Amniotic epithelial cell (primary cell): ENCODE data around the gene WIPF2.

Experiments used
- DNase-seq: peaks from one replicate; pipeline ENCODE4 v3.0.0-alpha.2; 2010; ENCODE audit warnings: low read depth

Gene WIPF2

GRCh38 chr17:40326014-40326831 lies 107.1 kb downstream of the WIPF2 start:
- DNase-seq = no peak

DNA sequence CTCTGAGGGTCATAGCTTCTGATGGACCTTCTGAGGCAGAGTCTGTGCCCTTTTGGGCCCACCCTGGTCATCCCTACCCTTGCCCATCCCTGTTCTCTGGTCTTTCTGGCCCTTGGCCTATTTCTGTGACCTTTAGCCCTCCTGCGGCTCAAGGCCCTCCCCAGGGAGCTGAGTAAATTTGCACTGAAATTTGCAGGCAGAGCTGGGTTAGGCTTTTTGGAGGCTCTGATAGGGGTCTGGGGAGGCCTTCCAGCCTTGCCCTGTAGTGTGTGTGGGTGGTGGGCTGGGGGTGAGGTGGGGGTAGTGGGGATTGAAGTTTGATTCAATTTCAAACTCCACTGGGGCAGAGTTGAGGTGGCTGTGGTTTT lies 107.7 kb downstream of the WIPF2 start:
- no peak for DNase-seq

DNA sequence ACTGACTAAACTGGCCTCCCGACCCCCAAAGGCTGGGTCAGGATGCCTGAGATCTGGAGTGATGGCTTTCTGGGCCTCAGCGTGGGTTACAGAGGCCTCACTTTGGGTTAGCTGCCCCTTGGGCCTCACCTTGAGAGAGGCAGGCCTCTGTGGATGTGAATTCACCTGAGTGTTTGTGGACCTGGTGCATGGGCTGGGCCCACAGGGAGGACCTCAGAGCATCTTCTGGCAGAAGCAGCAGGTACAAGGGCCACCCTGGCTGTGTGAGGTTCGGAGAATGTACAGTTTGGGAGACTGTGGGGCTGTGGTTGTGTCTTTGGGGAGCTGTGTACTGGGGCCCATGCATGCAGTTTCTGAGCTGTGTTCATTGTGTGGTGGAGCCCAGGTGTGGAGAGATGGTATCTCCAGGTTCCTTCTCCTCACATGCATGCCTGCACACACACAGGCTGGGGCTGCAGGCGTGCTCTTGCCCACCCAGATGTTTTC lies 108.2 kb downstream of the WIPF2 start:
- no peak for DNase-seq

DNA sequence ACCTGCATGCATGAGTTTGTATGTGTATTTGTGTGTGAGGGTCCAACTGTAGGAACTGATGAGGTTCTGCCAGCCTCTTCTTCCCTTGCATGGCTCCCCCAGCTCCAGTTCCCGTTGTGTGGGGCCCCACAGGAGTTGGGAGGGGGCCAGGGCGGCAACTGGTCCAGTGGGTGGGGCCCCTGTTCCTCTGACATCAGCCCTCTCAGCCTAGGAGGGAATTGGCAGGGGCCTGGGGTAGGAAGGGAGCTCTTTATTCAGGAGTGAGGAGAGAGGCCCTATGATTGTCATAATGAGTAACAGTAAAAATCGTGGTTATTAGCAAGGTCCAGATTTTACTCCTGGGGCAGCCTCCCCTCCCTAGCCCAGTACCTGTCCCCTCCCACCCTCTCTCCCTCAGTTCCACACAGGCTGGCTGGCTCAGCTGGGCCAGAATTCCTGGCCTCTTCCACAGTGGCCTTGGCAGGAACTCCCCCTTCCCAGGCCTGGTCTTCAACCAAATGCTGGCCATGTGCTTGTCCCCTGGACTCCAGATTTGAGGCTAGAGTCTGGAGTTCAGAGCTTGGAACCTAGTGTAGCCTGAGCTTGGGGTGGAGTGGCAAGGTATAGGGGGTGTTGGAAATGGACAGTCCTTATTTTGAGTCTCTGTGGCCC lies 108.8 kb downstream of the WIPF2 start:
- DNase-seq = no peak

- DNase-seq = no peak
Measured at GRCh38 chr17:40328386-40328766, 109.3 kb downstream of the WIPF2 start.

DNA sequence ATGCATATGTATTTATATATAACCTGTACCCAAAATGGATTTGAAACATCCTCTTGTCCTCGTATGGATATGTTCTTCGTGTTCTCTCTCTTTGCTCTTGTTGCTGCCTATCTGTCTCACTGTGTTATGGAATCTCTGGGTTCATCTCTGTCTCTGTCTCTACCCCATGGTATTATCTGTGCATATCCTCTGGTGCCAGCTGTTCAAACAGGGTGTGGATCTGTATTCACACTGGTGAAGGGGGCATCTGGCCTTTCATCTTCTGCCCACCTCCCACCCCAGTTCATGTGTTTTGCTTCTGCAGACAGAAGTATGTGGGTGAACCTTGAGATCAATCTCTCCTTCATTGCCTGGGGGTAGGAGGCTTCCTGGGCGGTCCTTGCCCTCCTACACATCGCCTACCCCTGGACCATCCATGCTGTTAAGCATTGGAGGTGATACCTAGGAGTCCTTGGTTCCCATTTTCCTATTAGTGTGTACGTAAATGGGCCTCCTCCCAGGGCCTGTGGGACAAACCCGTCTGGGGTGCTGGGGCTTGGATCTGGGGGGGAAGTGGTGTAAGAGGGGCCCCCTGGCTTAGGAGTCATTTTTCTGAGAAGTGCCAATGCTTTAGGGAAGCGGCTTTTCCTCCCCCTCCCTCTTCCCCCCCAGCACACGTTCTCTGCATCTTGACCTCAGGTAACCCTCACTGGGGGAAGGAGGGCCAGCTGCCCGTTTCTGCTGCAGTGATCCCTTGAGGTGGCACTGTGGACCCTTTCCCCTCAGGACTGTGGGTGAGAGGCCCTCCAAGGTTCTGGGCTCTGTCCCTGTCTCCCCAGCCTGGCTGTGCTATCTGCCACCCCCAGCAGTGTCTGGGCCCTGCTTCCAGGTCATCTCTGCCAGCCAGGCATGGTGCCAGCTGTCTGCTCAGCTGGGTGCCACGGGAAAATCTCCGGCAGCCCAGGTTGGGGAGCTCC lies 111.0 kb downstream of the WIPF2 start:
- no peak for DNase-seq

DNA sequence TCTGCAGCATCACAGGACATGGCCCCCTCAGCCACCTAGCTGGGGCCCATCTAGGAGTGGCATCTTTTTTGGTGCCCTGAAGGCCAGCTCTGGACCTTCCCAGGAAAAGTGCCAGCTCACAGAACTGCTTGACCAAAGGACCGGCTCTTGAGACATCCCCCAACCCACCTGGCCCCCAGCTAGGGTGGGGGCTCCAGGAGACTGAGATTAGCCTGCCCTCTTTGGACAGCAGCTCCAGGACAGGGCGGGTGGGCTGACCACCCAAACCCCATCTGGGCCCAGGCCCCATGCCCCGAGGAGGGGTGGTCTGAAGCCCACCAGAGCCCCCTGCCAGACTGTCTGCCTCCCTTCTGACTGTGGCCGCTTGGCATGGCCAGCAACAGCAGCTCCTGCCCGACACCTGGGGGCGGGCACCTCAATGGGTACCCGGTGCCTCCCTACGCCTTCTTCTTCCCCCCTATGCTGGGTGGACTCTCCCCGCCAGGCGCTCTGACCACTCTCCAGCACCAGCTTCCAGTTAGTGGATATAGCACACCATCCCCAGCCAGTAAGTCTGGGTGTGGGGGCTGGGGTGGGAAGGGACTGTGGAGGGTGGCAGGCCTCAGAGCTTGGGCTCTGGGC lies 111.9 kb downstream of the WIPF2 start:
- DNase-seq = no peak

DNA sequence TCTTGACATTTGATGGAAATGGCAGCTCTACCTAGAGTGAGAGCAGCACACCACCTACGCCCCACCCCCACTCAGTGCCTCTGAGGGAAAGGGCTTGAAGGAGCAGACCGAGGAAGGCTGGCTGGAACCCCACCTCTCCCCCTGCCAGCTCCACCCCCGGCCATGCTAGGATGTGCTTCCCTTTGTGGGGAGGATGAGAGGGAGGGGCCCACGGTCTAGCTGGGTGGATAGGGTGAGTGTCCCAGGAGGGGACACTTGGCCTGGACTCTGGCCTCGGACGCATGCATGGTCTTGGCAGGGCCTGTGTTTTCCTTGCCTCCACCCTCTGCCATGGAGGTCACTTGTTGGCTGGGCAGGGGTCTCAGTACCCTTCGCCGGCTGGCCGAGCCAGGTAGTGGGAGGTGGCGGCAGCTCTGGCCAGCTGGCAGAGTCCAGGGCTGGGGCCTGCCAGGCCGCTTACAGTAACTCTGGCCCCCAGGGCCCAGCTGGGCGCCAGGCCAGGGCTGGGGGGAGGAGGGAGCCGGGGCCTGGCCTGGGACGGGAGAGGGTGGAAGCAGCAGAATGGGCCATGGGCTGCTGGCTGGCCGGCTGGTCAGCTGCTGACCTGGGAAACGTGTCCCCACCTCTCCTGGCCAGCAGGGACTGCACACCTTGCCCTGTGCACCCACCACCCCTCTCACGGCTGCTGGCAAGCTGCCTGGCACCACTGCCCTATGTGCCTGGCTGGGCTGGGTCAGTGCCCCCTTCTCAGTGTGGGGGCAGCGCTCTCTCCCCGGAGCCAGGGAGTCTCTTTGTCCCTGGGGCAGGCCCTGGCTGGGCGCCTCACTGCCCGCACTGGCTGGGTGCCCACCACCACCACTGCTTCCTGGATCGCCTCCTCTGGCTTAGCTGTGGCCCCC lies 112.9 kb downstream of the WIPF2 start:
- no peak for DNase-seq
